ENCODE data around the gene SPPL3.

Gene SPPL3

DNA sequence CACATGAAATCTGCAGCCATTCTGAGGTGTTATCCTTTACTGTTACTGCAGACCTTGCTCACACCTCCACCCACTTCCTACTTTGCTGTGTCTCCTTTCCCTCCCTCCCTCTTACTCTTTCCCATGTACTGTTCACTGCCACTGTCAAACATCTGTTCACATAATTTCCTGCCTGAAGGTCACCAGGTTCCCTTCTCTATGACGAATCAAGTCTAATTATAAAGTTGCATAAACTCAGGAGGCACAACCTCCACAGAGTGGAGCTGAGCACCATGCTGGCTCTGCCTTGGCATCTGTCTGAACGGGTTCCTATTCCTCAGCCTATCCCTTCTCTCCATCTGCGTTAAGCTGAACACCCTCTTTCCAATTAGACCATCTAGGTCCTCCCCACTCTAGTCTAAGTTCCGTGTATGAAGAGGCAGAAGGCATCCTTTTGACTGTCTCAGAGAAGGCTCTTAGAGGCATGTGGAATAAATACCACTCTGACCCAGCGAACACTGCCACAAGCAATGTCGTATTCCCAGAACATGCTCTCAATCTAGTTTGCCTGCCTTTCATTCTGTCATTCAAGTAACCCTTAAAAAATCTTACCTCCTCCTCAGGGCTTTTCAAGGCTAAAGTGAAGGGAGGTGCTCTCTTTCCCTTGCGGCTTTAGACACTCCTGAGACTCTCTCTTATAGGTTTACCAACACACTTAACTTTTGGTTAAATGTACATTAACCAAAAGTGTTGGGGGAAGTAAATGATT lies 129.8 kb downstream of the SPPL3 start:
- no peak for DNase-seq (ENCODE audit: low read depth)

DNA sequence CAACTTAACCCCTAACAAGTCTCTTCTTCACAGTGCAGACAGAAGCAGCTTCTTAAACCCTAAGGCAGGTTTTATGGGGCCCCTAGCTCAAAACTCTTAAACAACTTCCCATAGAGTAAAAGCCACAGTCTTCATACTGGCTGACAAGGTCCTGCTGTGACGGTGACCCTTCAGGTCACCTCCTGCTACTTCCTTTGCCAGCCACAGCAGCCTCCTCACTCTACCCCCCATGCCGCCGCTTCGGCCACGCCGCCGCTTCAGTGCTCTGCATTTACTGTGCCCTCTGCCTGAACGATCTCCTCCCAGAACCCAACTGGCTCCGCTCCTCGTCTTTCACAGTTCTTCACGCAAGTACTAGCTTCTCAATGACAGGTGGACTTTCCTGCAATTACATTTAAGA lies 133.1 kb downstream of the SPPL3 start:
- no peak for DNase-seq (ENCODE audit: low read depth)

DNA sequence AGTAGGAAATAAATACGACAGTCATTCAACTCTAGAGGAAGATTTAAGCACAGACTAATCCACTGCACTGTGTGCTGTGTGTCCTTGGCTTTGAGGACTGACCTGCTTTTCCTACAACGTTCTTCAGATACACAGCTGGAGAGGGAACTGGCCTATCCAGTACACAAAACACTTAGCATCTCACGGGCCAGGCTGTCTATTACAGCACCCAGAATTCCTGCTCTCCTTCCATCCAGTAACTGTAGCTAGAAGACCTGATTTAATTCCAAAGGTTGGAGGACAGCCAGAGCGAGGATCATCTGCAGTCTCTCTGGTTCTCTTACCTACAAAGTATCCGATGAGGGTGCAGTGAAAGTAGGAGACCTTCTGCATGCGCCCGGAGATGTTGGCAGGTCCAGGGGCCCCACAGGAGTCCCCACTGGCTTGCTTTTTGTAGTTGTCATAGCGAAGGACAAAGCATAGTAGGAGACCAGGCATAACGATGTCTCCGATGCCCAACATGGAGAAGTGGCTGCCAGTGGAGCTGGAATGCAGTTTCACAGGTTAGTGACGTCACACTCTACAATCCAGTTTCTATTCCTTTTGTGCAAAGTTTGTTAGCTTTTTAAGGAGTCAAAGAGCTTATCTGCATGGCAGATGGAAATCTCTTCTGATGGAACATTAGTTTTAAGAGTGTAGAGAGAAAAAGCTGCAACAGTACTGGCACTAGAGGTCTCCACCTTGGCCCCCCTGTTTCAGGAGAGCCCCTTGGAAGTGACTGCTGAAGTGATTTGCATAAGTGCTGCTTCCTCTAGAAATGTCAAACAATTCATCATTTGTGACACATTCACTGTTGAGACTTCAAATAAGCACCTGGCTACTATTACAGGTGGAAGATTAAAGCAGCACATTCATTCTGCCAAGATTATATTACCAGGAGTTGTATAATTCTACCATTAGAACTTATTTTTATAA lies 136.8 kb downstream of the SPPL3 start:
- no peak for DNase-seq (ENCODE audit: low read depth)

DNA sequence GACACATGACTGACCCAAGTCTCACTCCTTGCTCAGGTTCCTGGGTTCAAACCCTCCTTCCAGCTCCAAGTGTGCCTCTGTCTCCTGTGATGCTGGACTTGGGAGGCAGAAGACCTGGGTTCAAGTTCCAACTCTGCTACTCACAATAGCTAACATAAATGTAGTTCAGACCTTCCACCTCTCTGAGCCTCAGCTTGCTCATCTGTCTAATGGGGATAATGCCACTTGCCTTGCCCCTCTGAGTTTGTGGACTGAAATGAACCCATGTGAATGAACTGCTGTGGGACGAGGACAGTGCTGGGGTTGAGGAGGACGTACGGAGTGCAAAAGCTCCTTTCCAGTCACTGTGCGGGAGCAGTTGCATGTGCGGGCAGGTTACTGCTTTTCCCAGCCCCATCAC lies 137.6 kb downstream of the SPPL3 start:
- DNase-seq (ENCODE audit: low read depth), result no peak

DNA sequence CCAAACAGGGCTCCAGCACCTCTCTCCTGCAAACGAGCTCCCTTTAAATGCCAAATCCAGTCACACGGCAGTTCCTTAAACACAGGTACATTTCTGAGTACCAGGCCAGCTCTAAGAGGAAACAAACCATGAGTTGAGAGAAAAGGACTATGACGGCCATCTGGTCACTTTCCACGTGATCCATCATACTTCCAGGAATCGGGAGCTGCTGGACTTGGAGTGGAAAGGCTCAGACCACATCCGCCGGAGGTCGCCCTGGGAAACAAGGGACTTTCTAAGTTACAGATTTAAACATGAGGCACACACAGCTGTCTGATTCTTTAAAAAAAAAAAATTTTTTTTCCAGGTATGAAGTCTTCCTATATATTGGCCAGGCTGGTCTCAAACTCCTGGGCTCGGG lies 139.3 kb downstream of the SPPL3 start:
- no peak for DNase-seq (ENCODE audit: low read depth)

DNA sequence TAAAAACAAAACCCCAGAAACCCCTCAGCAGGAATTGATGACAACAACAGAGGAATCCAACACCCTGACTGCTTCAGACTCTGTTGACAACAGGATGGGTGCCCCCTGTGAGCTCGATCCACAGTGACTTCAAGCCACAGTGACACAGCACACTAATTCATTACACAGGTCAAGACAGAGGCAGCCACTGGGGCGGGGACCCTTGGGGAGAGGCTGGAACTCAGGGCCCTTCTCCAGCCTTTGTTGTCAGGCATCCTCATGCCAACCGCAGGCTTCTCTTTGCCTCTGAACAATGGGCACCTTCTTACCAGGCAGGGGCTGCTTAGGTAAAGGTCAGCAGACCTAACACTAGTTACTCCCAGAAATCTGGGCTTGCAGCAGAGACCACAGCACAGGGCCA lies 140.9 kb downstream of the SPPL3 start:
- DNase-seq (ENCODE audit: low read depth), result no peak

DNA sequence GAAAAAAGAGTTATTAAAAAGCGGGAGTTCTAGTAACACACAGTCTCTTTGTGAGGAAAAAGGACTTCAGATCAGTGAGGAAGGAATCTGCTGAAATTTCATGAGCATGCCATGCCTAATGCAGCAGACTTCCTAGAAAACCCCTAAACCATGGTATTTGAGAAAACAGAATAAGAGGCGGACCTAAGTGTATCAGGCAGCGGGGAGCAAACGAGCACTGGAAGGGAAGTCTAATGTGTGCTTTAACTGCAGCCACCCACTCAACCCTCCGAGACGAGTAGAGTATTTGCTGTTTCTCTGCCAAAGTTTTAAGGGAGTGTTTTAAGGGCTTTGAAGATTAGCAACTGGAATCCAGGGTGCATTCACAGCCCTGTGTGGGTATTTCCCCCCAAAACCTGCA lies 142.1 kb downstream of the SPPL3 start:
- no peak for DNase-seq (ENCODE audit: low read depth)

DNA sequence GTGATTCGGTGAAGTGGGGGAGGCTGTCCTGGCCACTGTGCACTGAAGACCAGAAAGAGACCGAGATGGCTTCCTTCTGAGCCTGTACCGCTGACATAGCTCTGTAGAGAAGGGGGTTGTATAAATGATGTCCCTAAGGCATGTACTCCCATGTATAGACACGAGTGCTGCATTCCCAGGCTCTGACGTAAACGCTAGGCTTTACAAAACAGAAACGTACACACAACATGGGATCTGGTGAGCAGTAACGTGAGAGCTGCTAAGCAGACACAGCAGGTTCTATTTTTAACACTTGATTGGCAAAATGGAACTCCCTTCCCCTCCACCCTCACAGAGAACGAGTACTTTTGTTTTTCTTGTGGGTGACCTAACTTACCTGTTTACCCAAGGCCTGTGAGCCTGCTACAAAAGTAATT lies 142.6 kb downstream of the SPPL3 start:
- DNase-seq (ENCODE audit: low read depth), result no peak

DNA sequence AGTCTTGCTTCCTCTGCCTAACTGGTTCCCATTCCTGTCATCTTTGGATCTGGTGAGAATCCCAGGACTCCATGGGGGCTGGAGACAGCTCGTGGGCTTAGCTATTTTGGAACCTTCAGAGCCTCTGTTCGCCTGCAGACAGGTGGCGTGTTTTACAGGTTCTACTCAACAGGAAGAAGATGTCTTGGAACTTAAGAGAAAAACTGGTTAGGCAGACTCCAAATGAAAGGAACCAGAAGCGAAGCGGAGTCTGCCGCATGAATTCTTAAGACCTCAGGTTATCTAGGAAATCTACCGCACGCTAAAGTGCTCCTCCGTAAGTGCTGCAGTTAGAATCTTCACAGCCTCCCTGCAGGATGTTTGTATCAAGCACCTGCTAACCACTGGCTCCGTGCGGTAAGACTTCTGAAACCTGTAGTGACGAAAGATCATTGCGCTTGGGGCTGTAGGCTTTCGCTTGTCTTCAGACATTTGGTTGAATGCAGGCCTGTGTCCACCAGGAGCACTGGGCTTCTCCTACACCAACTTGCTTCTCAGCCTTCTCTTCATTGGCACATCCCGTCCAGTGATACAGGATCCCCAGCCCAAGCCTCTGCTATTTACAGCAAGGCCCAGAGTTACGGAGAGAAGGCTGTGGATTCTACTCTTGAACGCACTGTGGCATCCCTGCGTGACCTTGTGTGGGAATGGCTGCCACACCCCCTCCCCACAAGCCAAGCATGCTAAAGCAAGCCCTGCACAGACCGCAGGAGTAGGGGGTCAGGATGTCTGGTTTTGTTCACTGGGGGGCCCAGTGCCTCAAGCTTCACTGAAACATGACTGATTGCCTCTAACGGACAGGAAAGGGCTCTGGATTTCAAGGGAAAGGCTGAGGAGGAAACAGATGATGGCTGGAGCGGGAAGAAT lies 143.6 kb downstream of the SPPL3 start:
- DNase-seq (ENCODE audit: low read depth), result no peak

DNA sequence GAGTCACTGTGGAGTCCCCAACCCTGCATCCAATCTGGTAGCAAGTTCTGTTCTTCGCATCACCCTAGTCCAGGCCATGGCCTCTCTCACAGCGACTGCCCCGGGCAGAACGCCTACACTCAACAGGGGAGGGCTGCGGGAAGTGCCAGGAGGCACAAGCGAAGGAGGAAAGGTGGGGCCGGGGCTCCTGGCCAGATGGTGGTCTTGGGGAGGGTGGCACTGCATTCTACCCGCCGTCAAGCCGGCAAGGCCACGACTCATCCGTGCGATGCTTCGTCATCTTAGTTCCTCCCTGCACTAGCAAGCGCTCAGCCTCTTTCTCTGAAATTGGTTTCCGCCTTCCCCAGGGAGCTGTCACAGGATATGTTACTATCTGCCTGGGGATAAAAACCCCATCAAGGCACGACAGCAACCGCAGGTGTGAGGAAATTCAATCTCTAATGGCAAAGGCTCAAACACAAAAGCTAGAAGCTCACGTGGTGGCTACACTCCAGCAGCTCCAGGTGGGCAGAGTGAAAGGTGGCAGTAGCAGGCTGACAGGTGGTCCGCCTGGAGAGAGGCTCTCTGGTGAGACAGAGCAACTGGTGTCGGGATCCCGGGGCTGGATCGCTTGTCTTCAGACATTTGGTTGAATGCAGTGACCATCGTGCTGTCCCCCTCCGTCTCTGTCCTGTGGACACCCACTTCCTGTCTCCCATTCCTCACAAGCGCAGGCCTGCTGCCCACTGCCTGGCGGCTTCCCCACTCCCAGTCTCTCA lies 144.4 kb downstream of the SPPL3 start:
- DNase-seq (ENCODE audit: low read depth), result no peak

DNA sequence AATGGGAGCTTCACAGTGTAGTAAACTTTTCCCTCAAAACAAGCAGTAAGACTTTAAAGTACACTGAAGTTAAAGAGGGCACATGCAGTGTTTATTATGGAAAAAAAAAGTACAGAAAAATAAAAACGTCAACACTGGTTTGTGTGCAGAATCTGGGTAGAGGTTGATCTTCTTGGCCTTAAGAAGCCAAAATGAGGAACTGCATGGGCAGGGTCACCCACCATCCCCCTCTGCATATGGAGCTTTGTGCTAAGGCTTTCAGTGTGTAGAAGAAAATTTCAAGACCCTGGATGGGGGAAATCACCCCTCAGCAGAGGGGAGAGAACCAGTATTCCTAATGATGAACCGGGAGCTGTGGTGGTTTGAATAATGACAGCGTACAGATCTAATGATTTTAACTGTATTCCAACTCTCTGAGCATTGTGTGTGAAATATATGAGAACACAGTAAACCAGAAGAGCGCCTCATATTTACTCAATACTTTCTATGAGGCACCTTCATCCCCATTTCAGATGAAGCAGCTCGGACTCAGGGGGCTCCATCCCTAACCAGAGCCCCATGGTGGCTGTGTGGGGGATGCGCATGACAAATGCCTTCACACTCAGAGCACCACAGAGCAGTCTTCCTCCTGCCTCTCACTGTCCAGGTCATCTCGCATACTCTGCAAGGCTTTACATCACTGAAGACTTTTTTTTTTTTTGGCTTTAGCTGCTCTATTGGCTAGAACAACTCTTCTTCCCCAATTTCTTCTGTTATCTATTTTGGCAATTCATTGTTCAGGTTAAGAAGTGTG lies 145.2 kb downstream of the SPPL3 start:
- no peak for DNase-seq (ENCODE audit: low read depth)

DNA sequence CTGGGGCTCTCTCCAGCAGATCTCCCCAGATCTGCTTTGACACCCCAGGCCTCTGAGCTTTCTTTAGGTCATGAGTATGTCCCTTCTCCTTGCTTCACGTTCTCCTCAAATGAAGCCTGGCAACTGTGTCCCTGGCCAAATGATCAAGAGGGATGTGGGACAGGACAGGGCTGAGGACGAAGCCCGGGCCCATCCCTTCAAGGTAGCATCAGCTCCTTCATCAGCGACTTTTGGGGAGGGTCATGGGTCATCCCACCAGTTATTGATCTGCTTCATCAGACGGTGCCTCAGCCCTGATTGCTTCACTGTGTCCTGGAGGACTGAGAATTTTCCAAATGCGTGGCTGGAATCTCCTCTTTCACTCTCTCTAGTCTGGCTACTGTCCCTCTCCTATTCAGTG lies 146.2 kb downstream of the SPPL3 start:
- DNase-seq (ENCODE audit: low read depth), result no peak

DNA sequence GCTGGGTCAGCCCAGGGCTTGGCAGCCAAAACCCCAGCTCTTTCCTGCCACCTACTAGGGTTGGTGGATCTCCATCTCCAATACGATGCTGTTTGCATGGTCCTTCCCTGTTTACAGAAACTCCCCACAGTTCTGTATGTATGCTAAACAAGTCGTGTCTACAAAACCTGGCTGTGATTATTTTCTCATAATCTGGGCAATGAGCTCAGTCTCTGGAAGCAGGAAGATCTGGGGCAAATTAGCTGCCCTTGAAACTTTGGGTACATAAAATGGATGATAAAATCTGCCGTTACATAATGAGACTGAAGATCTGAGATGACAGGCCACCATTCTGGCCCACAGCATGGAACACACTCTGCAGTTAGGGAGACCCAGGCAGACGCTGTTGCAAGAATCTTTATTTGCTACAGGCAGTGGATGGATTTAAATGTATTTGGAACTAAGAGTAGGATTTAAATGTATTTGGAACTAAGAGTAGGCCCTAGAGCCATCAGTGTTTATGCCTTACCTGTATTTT lies 146.9 kb downstream of the SPPL3 start:
- no peak for DNase-seq (ENCODE audit: low read depth)

DNA sequence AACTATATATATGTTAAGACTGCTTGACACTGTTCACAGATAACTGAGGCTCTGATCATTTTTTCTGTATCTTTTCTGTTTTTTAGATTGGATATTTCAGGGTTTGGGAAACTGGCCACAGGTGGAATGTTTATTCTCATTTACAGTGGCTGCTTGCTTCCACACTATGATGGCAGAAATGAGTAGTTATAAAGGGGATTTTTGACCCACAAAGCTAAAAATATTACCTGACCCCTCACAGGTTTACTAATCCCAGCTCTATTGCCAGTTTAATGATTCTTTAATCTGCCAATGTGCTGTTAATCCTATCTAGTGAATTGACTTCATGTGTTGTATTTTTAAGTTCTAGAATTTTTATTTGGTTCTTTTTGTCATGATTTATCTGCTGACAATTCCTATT lies 148.9 kb downstream of the SPPL3 start:
- no peak for DNase-seq (ENCODE audit: low read depth)

DNA sequence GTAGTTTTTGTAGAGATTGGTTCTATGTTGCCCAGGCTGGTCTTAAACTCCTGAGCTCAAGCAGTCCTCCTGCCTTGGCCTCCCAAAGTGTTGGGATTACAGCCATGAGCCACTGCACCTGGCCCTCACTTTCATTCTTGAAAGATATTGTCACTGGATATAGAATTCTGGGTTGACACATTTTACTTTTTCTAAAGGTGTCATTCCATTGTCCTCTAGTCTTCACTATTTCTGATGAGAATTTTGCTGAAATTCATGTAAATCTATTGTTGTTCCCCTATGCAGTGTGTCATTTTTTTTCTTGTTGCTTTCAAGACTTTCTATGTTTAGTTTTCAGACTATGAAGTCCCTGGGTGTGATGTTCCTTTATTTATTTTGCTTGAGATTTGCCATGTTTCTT lies 149.4 kb downstream of the SPPL3 start:
- no peak for DNase-seq (ENCODE audit: low read depth)

DNA sequence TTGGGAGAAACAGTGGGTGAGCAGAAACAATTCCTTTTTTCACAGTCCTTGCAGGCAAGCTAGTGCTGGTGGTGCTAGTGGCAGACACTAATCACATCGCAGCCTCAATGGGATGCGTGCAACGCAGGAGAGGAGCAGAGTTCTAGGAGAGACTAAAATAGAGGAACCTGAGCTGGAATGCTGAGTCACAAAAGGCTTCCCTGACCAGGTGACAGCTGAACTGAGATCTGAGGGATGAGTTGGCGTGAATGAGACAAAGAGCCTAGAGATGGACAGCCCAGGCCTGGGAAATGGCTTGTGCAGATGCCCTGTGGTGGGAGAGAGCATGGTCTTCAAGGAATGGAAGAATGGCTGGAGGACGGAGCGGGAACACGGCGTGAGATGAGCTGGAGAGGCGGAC lies 152.8 kb downstream of the SPPL3 start:
- no peak for DNase-seq (ENCODE audit: low read depth)

DNA sequence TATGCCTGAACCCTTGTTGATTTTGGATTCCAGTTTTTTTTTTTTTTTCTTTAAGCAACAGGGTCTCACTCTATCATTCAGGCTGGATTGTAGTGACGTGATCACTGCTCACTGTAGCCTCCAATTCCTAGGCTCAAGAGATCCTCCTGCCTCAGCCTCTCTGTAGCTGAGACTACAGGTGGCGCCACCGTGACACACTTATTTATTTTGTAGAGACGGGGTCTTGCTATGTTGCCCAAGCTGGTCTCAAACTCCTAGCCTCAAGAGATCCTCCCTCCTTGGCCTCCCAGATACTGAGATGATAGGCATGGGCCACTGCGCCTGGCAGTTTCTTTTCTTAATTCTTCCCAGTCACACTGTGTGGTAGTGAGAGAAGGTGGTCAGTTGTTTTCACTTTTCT lies 153.4 kb downstream of the SPPL3 start:
- no peak for DNase-seq (ENCODE audit: low read depth)

DNA sequence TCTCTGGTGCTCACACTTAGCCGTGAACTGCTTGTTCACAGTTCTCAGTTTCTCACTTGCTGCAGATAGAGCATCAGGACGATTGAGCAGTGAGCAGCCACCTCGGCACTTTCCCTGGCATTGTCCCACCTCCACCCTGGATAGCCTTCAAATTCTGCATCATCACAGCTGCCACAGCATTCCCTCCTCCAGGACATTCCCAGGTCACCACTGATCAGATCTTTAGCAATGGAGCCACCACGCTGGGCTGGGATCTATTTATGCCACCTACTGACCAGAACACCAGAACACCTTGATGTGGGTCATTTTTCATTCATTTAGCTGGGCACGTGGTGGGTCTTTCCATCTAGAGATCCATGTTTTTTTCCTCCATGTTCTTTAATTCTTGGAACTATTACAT lies 154.9 kb downstream of the SPPL3 start:
- no peak for DNase-seq (ENCODE audit: low read depth)

DNA sequence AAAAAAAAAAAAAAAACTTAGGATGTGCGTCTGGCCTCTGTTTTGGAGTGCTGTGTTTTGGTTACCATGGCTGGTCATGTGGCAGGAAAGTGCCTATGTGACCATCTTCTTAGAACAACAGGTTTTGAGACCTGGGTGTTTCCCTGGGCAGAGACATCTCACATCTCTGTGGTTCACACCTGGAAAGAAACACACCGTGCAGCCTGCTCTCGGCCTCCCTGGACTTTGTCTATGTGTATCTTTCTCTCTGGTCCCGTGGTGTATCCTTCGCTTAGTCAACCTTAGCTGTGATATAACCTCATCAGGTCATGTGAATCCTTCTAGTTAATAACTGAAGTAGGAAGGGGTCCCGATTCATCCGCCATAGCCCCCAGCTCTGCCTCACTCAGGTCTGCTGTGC lies 155.9 kb downstream of the SPPL3 start:
- DNase-seq (ENCODE audit: low read depth), result no peak

DNA sequence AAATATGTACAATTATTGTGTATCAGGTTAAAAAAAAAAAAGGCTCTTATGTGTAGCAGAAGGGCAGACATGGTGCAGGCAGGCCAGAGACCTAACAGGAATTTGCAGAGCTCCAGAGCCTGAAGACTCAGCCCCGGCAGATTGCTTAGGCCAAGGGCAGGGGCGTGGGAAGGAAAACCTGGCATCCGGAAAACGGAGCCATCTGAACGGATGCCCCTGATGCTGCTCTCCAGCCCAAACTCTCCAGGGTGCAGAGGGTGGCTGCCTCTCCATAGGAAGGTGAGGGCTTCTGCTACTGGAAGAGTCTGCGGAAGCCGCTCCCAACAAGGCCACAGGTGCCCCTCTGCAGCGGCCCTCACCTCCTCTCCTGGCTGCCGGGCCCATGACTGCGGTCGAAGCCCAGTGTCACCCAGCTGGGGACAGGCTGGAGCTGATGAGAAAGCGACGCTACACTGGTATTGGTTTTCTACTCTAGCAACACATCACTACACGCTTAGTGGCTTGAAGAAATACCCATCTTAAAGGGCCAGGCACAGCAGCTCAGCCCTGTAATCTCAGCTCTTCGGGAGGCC lies 159.2 kb downstream of the SPPL3 start:
- DNase-seq (ENCODE audit: low read depth), result no peak
